AG08395 (cell line): ENCODE results near the gene RCOR1.
"Not testable (repeated sequence)": the region's sequence is repeated elsewhere in the genome, so short reads cannot be mapped to it uniquely, and the experiment has no call there.

Experiments used
- DNase-seq: peaks from one replicate; pipeline ENCODE4 v3.0.0; 2012; ENCODE audit warnings: mixed read lengths, low spot score

The RCOR1 gene

DNA sequence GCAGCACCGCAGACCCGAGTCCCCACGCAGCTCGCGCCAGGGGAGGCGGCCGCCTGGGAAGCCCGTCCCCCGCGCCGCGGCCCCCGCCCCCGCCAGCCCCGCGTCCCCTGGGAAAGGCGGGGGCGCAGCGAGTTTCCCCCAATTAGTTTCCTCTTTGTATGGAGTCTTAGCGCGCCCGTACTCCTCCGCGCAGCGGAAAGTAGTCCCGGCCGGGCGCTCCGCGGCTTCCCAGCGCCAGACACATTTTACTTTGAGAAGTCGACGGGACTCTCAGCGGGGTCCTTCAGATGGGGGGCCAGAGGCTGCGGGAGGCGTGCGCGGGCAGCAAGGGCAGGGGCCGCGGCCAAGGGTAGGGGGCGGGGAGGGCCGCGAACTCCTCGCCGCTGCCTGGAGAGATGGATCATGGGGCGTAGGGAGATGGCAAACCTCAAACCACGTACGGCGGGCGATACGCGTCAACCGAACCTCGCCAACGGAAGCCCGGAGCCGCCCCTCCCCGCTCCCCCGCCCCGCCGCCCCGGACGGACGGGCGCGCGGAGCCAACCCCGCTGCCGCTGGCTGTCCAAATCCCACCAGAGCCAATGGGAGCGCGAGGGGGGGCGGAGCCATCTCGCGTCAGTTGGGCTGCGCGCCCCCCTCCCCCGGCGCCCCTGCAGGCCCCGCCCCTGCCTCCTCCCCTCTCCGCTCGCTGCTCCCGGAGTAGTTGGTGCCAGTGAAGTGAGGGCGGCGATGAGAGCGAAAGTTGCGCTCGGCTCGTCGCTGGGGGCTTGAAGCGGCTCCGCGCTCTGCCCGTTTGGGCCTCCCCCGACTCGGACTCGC lies at the start of gene RCOR1:
Gene RCOR1 (plus strand): TSS at position 706 of the 819 bp plus-strand sequence. CDS start 238 bp downstream, outside the sequence.
- peak; percentile 99 for DNase-seq

DNA sequence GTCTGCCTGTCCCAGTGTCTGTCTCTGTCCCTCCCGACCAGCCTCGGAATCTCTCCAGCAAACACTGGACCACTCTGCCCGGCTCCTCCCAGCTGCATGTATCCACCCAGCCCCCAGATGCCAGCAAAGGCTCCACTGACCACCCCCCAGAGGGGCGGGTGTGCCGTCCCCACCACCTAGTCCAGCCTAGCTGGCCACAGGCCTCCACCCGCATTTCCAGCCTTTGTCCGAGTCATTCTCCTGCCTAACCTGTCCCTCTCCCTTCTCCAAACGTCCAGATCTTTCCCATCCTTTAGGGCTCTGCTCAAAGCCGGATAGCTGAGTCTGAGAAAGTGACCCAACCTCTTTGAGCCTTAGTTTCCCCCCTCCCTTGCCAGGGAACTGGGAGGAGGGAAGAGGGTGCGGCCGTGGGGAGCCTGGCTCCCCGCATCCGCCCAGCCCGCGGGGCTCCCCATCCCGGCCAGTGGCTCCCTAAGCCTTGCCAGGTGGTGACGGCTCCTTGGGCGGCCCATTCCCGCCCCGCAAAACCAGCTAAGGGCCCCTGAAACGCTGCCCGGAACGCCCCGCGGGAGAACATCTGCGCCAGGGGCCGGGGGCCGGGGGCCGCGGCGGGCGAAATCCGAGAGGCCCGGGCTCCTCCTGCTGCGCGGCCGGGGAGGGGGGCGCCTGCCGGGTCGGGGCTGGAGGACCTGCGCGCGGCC lies 48.3 kb upstream of the RCOR1 start:
- DNase-seq, result no peak

DNA sequence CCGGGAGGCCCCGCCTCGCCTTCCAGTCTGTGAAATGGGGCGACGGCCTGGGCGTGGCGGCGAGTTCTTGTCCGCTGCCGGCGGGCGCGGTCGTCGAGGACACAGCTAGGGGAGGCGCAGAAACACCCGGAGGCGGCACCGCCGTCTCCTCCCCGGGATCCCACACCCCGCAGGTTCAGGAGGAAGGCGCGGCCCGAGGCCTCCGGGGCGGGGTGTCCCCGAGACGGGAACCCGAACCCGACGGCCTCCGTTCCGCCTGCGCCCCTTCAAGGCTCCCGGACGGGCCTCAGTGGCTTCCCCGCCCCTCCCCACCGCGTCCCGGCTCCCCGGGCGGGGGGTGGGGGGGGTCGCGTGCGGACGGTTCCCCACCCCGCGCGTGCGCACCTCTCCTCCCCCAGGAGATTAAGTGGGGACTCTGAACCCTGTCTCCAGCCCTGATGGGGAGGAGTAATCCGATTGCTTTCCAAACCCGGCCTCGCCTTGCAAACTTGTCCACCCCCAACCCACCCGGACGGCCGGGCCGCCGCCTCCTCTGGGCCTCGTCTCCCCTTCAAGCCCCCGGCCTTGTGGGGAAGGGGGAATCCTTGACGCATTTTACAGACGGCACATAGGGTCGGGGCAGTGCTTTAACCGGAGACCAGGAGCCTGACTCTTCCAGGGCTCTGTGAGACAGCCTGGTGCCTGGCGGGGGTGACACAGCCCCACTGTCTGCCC lies 47.5 kb upstream of the RCOR1 start:
- DNase-seq, result no peak

DNA sequence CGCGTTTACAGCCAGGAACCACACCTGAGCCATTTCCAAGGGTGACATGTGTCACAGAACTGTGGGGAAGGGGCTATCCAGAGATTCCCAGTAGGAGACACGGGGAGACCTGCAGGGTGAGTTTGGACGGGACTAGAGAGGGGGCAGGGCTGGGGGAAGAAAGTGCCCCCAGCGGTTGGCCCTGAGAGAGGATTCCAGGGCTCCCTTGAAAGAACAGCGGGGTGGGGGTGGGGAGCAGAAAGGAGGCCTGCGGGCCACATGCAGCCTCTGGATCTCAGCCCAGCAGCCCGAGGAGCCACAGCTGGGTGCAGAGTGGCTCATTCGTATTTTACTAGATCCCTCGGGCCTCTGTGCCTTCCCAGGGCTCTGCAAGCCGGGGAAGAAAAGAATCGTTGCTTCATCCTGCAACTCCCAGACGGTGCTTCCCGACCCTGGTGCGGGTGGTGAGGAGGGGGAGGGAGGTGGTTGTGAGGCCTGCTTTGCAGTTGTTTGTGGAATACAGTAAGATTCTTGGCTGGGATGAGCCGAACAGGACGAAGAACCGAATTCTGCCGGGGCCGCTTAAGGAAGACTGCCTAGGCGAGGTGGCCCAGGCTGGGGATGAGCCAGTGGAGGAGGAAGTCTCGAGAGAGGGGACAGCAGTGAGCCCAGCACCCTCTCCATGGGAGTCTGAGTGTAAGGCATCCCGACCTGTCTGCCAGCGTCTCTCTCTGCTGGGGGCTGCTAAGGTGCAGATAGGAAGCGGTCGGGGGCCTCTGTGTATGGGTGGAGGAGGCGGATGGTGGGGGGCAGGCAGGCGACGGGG lies 46.8 kb upstream of the RCOR1 start:
- DNase-seq, result peak; percentile 37

DNA sequence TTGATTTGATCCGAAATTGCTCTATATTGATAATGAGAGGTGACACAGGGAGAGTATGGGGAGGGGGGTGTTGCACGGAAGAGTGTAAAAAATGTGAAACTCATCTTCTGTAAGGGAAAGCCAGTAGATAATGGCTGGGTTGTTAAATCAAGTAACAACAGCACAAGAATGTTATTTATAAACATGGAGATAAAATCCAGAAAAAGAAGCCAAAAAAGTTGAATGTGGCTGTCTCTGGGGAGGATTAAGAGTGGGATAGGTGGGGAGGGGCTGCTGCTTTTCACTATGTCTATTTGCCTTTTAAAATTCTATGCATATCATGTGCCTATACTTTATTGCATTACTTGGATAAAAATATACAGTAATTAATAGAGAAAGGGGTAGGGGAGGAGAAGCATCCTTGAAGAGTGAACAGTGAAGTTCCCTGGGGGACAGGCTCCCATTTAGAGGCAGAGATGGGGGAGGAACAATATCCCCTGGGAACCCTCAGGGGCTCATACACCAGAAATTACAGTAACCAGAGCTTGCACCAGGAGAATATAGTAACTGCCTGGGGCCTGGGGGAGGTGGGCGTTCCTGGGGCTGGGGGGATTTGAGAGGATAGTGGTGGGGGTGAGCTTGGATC lies 43.7 kb upstream of the RCOR1 start:
- no peak for DNase-seq

DNA sequence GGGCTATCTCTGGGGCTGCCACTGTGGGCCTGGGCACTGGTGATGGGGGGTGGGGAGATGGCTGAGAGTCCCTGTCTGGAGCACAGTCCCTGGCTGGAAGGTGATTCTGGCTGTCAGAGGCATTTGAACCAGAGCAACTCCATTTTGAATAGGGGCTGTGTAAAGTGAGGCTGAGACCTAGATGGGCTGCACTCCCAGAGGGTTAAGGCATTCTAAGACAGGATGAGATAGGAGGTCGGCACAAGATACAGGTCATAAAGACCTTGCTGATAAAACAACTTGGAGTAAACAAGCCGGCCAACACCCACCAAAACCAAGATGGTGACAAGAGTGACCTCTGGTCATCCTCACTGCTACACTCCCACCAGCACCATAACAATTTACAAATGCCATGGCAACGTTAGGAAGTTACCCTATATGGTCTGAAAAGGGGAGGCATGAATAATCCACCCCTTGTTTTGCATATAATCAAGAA lies 41.5 kb upstream of the RCOR1 start:
- DNase-seq, result not testable (repeated sequence)

DNA sequence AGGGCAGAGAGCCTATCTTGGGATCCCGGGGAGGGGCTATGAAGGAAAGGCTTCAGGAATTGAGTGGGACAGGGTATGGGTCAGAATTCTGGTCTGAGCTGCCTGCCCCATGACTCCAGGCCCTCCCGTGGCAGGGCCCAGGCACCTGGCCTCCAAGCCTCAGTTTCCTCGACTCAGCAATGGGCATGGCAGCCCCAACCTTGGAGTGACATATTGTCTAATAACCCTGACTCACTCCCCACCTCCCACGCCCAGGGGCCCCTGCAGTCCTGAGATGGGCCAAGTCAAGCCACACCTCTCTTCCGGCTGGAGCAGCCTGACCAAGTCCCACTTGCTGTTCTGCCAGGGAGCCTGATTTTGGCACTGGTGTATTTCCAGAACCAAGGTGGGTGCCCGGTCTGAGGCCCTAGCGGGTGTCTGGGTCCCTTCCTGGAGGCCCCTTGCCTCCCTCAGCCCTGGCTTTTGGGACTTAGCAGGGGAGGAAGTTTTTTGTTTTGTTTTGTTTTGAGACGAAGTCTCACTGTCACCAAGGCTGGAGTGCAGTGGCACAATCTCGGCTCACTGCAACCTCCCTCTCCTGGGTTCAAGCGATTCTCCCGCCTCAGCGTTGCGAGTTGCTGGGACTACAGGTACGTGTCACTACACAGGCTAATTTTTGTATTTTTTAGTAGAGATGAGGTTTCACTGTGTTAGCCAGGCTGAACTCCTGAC lies 40.3 kb upstream of the RCOR1 start:
- no peak for DNase-seq

DNA sequence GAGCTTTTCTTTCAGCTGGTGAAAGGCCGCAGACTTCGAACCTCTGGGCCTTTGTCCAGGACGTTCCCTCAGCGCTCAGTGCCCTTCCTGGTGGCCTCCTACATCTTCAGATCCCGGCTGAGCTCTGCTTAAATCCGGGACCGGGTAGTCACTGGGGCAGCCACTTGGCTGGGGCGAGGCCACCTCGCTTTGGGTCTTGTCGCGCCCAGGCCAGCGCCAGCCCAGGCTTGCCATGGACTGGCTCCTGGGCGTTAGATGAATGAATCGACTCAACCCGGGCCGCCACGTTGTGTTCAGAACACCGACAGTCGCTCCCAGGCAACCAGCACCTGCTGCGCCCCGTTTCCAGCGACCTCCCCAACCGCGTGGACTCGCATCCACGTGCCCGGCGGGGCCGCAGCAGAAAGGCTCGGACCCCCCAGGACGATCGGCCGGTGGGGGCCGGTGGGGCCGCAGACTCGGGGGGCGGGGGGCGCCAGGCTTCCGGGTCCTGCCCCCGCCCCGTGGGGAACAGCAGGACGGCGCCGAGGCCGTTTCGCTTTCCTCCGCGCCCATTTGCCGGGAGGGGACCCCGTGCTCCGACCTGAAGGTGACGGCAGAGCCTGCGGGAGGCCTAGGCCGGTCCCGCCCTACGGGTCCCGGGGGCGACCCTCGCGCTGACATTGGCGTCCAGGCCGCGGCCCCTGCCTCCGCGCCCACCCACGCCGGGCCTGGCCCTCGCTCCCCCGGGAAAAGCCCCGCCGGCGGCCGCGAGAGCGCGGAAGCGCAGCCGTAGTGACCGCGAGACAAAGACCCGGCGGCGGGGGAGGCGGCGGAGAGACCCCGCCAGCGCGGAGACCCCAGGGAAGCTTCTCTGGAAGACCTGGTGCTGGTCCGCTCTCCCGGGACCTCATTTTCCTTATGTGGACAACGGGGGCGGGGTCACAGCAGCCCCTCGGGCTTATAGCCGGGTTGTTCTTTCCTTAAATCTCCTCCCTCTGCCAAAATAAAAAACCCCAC lies 37.3 kb upstream of the RCOR1 start:
- DNase-seq, result peak; percentile 35

DNA sequence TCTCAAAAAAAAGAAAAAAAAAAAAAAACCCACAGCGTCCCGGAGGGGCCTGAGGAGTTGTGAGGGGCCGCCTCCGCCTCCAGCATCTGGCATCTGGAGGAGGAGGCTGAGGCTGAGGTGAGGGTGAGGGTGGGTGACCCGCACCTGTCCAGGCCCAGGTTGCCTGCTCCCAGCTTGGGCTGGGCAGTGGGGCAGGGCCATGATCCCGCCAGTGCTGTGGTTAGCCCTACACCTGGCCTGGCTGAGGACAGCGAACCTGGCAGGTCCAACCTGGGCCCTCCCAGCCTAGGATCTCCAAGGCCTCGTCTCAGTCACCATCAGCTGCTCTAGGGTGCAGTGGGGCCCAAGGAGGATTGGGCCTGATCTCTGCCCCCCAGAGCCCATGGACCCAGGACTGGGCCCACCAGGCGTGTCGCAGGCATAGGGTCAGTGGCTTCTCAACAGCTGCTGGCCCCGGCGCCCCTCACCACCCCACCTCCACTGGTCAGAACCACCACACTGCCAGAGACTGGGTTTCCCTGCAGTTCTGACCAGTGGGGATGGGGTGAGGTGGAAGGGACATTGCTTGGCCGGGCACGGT lies 36.3 kb upstream of the RCOR1 start:
- no peak for DNase-seq

DNA sequence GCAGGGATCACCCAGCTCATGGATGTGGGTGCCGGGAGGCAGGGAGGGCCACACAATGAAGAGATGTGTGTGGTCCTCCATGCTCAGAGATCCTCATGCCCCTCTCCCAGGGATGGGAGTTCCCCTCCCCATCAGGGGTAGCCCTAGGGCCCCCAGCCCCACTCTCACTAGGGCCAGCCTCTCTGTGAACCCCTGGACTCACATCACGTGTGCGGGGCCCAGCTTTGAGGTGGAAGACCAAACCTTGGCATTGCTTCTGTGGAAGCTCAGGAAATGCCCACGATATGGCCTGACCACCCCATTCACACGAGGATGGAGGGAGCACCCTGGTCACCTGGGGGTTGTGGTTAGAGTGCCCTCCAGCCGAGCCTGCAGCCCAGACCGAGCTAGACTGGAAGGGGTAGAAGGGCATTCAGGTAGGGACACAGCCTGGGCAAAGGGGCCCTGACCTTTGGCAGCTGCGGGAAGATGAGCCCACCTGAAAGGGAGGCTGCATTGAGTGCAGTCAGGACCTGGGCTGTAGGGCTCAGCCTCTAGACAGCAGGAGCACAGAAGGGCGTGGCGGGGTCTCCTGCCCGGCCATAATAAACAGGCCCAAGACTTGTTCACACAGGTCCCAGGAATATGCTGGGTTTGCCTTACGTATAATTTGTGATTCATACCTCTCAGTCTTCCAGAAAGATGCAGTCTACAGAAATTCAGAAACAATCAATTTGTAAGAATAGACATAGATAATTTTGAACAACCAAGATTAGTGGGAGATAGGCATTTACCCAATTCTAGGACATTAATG lies 34.8 kb upstream of the RCOR1 start:
- DNase-seq, result no peak

DNA sequence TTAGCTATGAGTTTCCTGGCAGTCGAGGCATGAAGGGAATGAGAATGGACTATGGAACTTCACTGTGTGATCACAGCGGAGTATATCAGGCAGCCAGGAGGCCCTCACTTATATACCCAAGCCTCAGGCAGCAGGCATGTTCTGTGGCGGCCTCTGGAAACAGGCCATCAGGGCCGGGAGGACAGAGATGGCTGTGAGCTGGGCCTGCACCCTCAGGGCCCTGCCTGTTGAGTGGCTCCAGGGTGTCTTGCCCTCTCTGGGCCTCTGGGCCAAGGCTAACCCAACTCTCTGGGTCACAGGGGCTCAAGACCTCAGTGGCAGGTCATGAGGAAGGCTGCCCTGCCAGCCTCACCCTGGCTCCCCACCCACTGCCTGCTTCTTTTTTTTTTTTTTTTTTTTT lies 33.9 kb upstream of the RCOR1 start:
- no peak for DNase-seq

DNA sequence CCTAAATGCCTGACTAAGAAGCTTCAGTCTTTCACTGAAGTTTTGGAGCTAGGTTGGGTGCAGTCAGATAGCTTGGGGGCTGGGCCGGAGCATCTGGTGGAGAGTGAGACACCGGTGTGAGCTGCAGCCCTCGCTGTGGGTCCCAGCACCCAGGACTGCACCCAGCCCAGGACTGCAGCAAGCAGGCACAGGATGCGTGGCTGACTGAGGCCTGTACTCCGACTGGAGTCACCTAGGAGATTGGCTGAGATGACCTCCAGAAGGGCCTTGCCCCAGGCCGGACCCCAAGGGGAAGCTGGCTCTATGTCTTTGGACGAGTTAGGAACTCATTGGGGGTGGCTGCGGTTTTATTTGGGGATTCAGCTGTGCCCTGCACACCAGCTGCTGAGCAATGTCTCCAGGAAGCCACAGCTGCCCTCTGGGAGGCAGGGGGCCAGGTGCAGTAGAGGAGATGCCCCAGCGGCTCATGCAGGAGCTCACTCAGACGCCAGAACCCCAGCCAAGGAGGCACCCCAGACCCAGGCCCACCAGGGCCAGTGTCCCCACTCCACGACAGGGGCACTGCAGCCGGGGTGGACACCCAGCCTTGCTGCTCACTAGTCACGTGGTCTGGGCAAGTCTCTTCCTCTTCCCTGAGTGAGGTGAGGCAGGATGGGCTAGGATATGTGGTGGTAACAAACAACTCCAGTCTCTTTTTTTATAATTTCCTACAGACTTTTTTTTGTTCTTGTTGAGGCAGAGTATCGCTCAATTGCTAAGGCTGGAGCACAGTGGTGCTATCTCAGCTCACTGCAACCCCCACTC lies 31.8 kb upstream of the RCOR1 start:
- DNase-seq, result no peak

DNA sequence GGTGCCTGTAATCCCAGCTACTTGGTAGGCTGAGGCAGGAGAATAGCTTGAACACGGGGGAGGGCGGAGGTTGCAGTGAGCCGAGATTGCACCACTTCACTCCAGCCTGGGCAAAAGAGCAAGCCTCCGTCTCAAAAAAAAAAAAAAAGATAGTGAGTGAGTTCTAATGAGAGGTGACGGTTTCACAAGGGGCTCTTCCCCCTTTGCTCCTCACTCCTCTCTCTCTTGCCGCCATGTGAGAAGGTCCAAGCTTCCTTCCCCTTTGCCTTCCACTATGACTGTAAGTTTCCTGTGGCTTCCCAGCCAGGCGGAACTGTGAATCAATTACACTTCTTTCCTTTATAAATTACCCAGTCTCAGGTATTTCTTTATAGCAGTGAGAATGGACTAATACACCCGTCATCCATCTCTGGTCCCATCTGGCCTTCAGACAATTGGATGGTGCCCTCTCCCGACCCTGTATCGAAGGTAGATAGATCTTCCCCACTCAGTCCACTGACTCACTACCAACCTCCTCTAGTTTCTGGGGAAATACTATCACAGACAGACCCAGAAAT lies 27.0 kb upstream of the RCOR1 start:
- DNase-seq, result no peak

DNA sequence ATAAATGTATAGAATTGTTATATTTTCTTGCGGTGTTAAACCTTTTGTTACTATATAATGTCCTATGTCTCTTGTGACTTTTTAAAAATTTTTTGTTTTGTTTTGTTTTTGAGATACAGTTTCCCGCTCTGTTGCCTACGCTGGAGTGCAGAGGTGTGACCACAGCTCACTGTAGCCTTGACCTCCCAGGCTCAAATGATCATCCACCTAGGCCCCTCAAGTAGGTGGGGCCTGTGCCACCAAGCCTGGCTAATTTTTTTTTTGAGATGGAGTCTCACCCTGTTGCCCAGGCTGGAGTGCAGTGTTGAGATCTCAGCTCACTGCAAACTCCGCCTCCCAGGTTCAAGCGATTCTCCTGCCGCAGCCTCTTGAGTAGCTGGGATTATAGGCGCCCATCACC lies 26.5 kb upstream of the RCOR1 start:
- no peak for DNase-seq

DNA sequence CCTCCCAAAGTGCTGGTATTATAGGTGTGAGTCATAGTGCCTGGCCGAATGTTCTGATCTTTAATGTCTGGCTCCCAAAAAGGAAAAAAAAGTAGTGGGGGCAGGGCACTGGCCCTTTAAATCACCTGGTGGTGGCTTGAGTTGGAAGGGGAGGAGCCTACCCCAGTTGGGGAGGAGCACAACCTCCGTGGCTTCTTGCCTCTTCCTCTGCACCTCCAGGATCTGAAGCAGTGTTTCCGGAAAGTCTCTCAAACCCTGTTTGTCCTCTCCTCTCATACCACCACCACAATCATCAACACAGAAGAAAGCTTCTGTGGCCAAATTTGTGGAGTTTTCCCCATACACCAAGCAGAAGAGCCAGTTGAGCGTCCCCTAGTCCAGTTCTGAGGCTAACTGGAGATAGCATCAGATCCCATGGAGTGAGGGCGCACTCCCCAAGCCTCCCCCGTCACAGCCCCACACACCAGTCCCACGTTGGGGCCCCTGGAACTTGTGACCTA lies 24.3 kb upstream of the RCOR1 start:
- DNase-seq, result no peak

DNA sequence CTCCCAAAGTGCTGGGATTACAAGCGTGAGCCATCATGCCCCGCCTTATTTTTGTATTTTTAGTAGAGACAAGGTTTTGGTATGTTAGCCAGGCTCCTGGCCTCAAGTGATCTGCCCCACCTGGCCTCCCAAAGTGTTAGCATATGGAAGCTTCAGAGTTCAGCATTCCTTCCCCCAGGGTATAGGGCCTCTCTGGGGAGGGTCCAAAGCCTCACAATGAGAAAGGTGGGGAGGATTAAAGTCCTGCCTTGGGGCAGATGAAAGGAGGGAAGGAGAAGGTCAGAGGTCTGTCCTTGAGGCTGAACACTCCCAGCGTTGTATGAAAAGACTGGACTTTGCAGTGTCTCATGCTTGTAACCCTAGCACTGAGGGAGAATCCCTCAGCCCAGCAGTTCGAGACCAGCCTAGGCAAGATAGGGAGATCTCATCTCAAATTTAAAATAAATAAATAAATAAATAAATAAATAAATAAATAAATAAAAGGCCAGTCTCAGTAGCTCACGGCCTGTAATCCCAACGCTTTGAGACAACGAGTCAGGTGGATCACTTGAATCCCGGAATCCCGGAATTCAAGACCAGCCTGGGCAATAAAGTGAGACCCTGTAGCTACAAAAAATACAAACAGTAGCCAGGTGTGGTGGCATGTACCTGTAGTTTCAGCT lies 22.0 kb upstream of the RCOR1 start:
- no peak for DNase-seq
